Cardiac muscle cell (in vitro differentiated cells and primary cell): ENCODE data around the gene OR51M1. TPM values are rescaled to one million over a fixed set of nuclear protein-coding genes. Genes with fewer than 3 reads are reported as not detected.
"Not testable (repeated sequence)": the region's sequence is repeated elsewhere in the genome, so short reads cannot be mapped to it uniquely, and the experiment has no call there.

Experiments
- DNase-seq, 2 donors: peaks; one replicate each; pipeline versions ENCODE4 v3.0.0 to v3.0.0-alpha.2; 2010 to 2017; ENCODE audit warnings: low read depth in 1 of 2, low spot score in 1 of 2
- H3K27ac ChIP-seq: fragments of 200-600 bp; sonication (generic); 2 replicates; pipeline ENCODE4 v1.5.1; 2016
- H3K27me3 ChIP-seq: fragments of 200-600 bp; sonication (generic); 2 replicates; pipeline ENCODE4 v1.6.0; 2016; ENCODE audit warnings: control low read depth
- H3K36me3 ChIP-seq: fragments of 200-600 bp; sonication (generic); 2 replicates; pipeline ENCODE4 v1.5.1; 2016; ENCODE audit warnings: control low read depth
- H3K4me1 ChIP-seq: fragments of 200-600 bp; sonication (generic); 2 replicates; pipeline ENCODE4 v1.8.1; 2017; ENCODE audit warnings: low read depth, mild to moderate bottlenecking, mixed run types
- H3K4me3 ChIP-seq: fragments of 200-600 bp; sonication (generic); 2 replicates; pipeline ENCODE4 v1.5.1; 2016; ENCODE audit warnings: mild to moderate bottlenecking
- H3K9me3 ChIP-seq: fragments of 200-600 bp; sonication (generic); 2 replicates; pipeline ENCODE4 v1.5.1; 2017; ENCODE audit warnings: low read depth, mild to moderate bottlenecking, control low read depth
- CTCF ChIP-seq: IDR thresholded peaks from 2 replicates; pipeline ENCODE4 v1.5.1; 2012; ENCODE audit warnings: low read depth, mild to moderate bottlenecking, low read length
- polyA plus RNA-seq: library from polyadenylated mRNA; unstranded; fragments of >200 nt; fragmentation: Nextera tagmentation; extraction: Ambion mirVana; gene quantifications from 2 replicates; pipeline ENCODE4 v1.2.1, GENCODE V29; 2016
- total RNA-seq: library from RNA; depleted of rRNA; stranded (reverse); fragments of >200 nt; gene quantifications from 2 replicates; pipeline ENCODE4 v1.2.3, GENCODE V29; 2016

OR51M1 gene
- total and polyA plus RNA-seq, 2 experiments from 2014 or later = not detected

- no peak overlapping the region for H3K27ac ChIP-seq
- no peak for DNase-seq
- no peaks in the 10 kb centered on the region for H3K36me3 ChIP-seq
- H3K27me3 ChIP-seq = no peaks in the 10 kb centered on the region
- H3K4me3 ChIP-seq = no peak overlapping the region
- H3K4me1 ChIP-seq = no peaks in the 10 kb centered on the region
- no peak for TF ChIP-seq CTCF
- H3K9me3 ChIP-seq = no peaks in the 10 kb centered on the region
These were observed 19.9 kb upstream of the OR51M1 start for GRCh38 chr11:5363679-5364078.

- peak in 1 of 2 donors; percentile 49 for DNase-seq
- no peaks in the 10 kb centered on the region for H3K4me1 ChIP-seq
These were observed 19.4 kb upstream of the OR51M1 start for GRCh38 chr11:5364214-5364613.

GRCh38 chr11:5366365-5366764 lies 17.2 kb upstream of the OR51M1 start:
- DNase-seq, H3K27ac ChIP-seq, H3K9me3 ChIP-seq, H3K4me1 ChIP-seq, H3K36me3 ChIP-seq, H3K4me3 ChIP-seq, H3K27me3 ChIP-seq: not testable (repeated sequence)

More at GRCh38 chr11:5364214-5364613, 19.4 kb upstream of the OR51M1 start:
- no peaks in the 10 kb centered on the region for H3K9me3 ChIP-seq
- TF ChIP-seq CTCF = no peak
- no peak overlapping the region for H3K27ac ChIP-seq
- no peaks in the 10 kb centered on the region for H3K36me3 ChIP-seq
- no peaks in the 10 kb centered on the region for H3K27me3 ChIP-seq
- H3K4me3 ChIP-seq = no peak overlapping the region

GRCh38 chr11:5366856-5367255 lies 16.8 kb upstream of the OR51M1 start:
- Histone ChIP-seq H3K4me1 (no peaks in the 10 kb centered on the region), H3K27me3 (no peaks in the 10 kb centered on the region), H3K9me3 (no peaks in the 10 kb centered on the region), H3K36me3 (no peaks in the 10 kb centered on the region), H3K27ac (no peak overlapping the region), H3K4me3 (no peak overlapping the region)
- no peak for TF ChIP-seq CTCF
- no peak for DNase-seq

GRCh38 chr11:5367448-5368074 lies 16.1 kb upstream of the OR51M1 start:
- DNase-seq = peak in 1 of 2 donors; percentile 64
- Histone ChIP-seq H3K27ac (no peak overlapping the region), H3K9me3 (no peaks in the 10 kb centered on the region), H3K4me1 (no peaks in the 10 kb centered on the region), H3K27me3 (no peaks in the 10 kb centered on the region), H3K36me3 (no peaks in the 10 kb centered on the region), H3K4me3 (no peak overlapping the region)
- no peak for TF ChIP-seq CTCF

DNA sequence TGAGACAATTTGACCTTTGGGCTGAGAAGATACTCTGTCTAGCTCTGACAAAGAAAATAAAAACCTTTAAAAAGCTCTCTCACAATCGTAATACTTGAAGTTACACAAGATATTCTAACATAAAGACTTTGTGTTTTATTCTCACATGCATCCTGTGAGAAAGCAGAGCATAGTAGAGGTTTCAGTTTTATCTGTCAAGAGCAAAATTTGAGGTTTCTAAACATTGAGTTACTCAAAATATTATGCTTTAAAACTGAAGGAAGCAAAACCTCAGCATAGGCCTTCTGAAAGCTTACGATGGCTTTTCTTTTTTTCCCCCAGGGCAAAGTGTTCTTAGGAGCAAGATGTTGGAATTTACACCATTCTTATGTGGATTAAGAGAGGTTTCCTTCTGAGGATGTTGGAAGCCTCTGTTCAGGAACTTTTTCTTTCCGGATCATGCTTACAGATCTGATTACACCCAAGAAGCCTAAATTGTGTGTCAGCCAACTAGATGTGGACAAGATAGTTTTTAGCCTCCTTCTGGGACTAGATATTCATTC lies 15.0 kb upstream of the OR51M1 start:
- no peak for DNase-seq
- Histone ChIP-seq H3K4me3 (no peak overlapping the region), H3K27ac (no peak overlapping the region), H3K9me3 (no peaks in the 10 kb centered on the region), H3K4me1 (no peaks in the 10 kb centered on the region), H3K27me3 (no peaks in the 10 kb centered on the region), H3K36me3 (no peaks in the 10 kb centered on the region)
- TF ChIP-seq CTCF = no peak
